ENCODE results near the gene GDF2.

Gene GDF2

GRCh38 chr10:47348661-47349470 is 26.6 kb downstream of the GDF2 start:
- H3K27me3 ChIP-seq (ENCODE audit: insufficient read depth, low read length, poor library complexity): peaks cover 18% of the 10 kb centered on the region
- H4K20me1 ChIP-seq (ENCODE audit: insufficient read depth, low read length): 0 out of 2 replicates have a peak, but pooled peaks cover 4% of the 10 kb centered on the region
- ATAC-seq (ENCODE audit: insufficient read depth, low read depth): no peak
- H3K4me1 ChIP-seq (ENCODE audit: insufficient read depth, low read length): no peaks in the 10 kb centered on the region
- no peaks in the 10 kb centered on the region for H3K36me3 ChIP-seq (ENCODE audit: insufficient read depth, low read length)
- no peak overlapping the region for H3K27ac ChIP-seq (ENCODE audit: low read length)
- H3K4me3 ChIP-seq (ENCODE audit: low read depth in 1 of 2, low read length in 2 of 2): no peak overlapping the region
- H3K79me2 ChIP-seq (ENCODE audit: insufficient read depth, low read length): no peaks in the 10 kb centered on the region
- H2AFZ ChIP-seq (ENCODE audit: low read depth, low read length): no peak overlapping the region
- no peaks in the 10 kb centered on the region for H3K9me3 ChIP-seq (ENCODE audit: insufficient read depth, low read length, severe bottlenecking)
- no peak for TF ChIP-seq CTCF (IDR thresholded peaks at IDR 0.05; ENCODE audit: borderline replicate concordance, extremely low read depth, low read length, poor library complexity, severe bottlenecking)
- no peak for TF ChIP-seq EZH2 (IDR thresholded peaks at IDR 0.05; ENCODE audit: borderline replicate concordance, low read depth, low read length, severe bottlenecking)
- no peak overlapping the region for H3K9ac ChIP-seq (ENCODE audit: low read depth, low read length)
- no peak for DNase-seq
- H3K4me2 ChIP-seq (ENCODE audit: insufficient read depth, low read length): no peak overlapping the region

GRCh38 chr10:47349516-47349915 is 27.3 kb downstream of the GDF2 start:
- H4K20me1 ChIP-seq (ENCODE audit: insufficient read depth, low read length): 0 out of 2 replicates have a peak, but pooled peaks cover 4% of the 10 kb centered on the region
- H3K4me2 ChIP-seq (ENCODE audit: insufficient read depth, low read length): no peak overlapping the region
- no peak for DNase-seq
- H2AFZ ChIP-seq (ENCODE audit: low read depth, low read length): no peak overlapping the region
- H3K27ac ChIP-seq (ENCODE audit: low read length): no peak overlapping the region
- no peak for TF ChIP-seq CTCF (IDR thresholded peaks at IDR 0.05; ENCODE audit: borderline replicate concordance, extremely low read depth, low read length, poor library complexity, severe bottlenecking)
- no peak for TF ChIP-seq EZH2 (IDR thresholded peaks at IDR 0.05; ENCODE audit: borderline replicate concordance, low read depth, low read length, severe bottlenecking)
- H3K4me1 ChIP-seq (ENCODE audit: insufficient read depth, low read length): no peaks in the 10 kb centered on the region
- H3K36me3 ChIP-seq (ENCODE audit: insufficient read depth, low read length): no peaks in the 10 kb centered on the region
- H3K9ac ChIP-seq (ENCODE audit: low read depth, low read length): no peak overlapping the region
- no peaks in the 10 kb centered on the region for H3K79me2 ChIP-seq (ENCODE audit: insufficient read depth, low read length)
- no peak for ATAC-seq (ENCODE audit: insufficient read depth, low read depth)
- H3K9me3 ChIP-seq (ENCODE audit: insufficient read depth, low read length, severe bottlenecking): no peaks in the 10 kb centered on the region
- H3K27me3 ChIP-seq (ENCODE audit: insufficient read depth, low read length, poor library complexity): peaks cover 19% of the 10 kb centered on the region
- H3K4me3 ChIP-seq (ENCODE audit: low read depth in 1 of 2, low read length in 2 of 2): no peak overlapping the region

- no peak overlapping the region for H2AFZ ChIP-seq (ENCODE audit: low read depth, low read length)
- no peak overlapping the region for H3K4me3 ChIP-seq (ENCODE audit: low read depth in 1 of 2, low read length in 2 of 2)
- H3K27me3 ChIP-seq (ENCODE audit: insufficient read depth, low read length, poor library complexity): peaks cover 16% of the 10 kb centered on the region
- H3K79me2 ChIP-seq (ENCODE audit: insufficient read depth, low read length): no peaks in the 10 kb centered on the region
- H3K9me3 ChIP-seq (ENCODE audit: insufficient read depth, low read length, severe bottlenecking): no peaks in the 10 kb centered on the region
- H4K20me1 ChIP-seq (ENCODE audit: insufficient read depth, low read length): 0 out of 2 replicates have a peak, but pooled peaks cover 4% of the 10 kb centered on the region
- H3K36me3 ChIP-seq (ENCODE audit: insufficient read depth, low read length): no peaks in the 10 kb centered on the region
- H3K9ac ChIP-seq (ENCODE audit: low read depth, low read length): no peak overlapping the region
- no peak overlapping the region for H3K4me2 ChIP-seq (ENCODE audit: insufficient read depth, low read length)
- H3K27ac ChIP-seq (ENCODE audit: low read length): no peak overlapping the region
- DNase-seq (no peak), ATAC-seq (ENCODE audit: insufficient read depth, low read depth) (no peak)
- H3K4me1 ChIP-seq (ENCODE audit: insufficient read depth, low read length): no peaks in the 10 kb centered on the region
- TF ChIP-seq CTCF (IDR thresholded peaks at IDR 0.05; ENCODE audit: borderline replicate concordance, extremely low read depth, low read length, poor library complexity, severe bottlenecking) (no peak), EZH2 (IDR thresholded peaks at IDR 0.05; ENCODE audit: borderline replicate concordance, low read depth, low read length, severe bottlenecking) (no peak)
These were observed 27.7 kb downstream of the GDF2 start for GRCh38 chr10:47349941-47350371.

All from DND-41 (cell line).